ENCODE results near the gene TMEM170A.
"Not testable (repeated sequence)": the region's sequence is repeated elsewhere in the genome, so short reads cannot be mapped to it uniquely, and the experiment has no call there.

Gene TMEM170A

DNA sequence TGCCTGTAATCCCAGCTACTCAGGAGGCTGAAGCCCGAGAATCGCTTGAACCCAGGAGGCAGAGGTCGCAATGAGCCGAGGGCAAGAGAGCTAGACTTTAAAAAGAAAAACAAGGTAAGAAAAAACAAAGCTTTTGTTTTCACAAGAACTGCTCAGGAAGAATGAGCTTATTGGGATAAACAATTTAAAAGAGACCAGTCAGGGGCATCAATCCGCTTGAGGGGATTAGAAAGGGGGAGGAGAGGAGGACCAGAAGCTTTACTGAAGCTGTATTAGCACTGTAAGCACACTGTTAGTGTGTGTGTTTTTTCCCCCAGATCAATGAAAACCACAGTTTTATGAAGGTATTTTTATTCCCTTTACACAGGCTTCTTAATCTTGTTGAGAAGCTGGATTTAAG, 8.8 kb downstream of the TMEM170A start:
- DNase-seq (ENCODE audit: low read depth, low spot score) = no peak

DNA sequence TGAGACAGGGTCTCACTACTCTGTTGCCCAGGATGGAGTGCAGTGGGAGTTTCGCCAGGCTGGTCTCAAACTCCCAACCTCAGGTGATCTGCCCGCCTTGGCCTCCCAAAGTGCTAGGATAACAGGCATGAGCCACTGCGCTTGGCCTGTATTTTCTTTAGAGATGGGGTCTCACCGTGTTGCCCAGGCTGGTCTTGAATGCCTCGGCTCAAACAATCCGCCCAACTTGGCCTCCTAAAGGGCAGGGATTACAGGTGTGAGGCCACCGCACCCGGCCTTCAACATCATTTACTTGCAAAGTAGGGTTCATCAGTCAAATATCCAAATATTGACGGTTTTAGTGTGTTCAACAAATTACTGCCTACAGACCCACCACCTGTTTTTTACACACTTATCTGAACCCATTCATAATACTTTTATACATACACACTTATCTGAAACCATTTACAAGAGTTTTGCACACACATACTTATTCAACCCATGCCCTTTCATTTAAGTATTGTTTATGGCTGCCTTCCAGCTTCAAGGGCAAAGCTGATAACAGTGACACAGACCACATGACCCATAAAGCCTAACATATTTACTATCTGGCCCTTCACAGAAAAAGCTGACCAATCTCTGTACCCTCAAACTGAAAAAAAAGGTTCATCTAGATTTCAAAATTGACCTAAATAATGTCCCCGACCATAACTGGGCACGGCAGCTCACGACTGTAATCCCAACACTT, 11.9 kb downstream of the TMEM170A start:
- DNase-seq (ENCODE audit: low read depth, low spot score) = no peak

- no peak for DNase-seq (ENCODE audit: low read depth, low spot score)
These were observed 18.1 kb downstream of the TMEM170A start for GRCh38 chr16:75446416-75446815.

- DNase-seq (ENCODE audit: low read depth, low spot score) = no peak
These were observed 19.2 kb downstream of the TMEM170A start for GRCh38 chr16:75445298-75445697.

GRCh38 chr16:75443298-75443697, 21.2 kb downstream of the TMEM170A start:
- no peak for DNase-seq (ENCODE audit: low read depth, low spot score)

DNA sequence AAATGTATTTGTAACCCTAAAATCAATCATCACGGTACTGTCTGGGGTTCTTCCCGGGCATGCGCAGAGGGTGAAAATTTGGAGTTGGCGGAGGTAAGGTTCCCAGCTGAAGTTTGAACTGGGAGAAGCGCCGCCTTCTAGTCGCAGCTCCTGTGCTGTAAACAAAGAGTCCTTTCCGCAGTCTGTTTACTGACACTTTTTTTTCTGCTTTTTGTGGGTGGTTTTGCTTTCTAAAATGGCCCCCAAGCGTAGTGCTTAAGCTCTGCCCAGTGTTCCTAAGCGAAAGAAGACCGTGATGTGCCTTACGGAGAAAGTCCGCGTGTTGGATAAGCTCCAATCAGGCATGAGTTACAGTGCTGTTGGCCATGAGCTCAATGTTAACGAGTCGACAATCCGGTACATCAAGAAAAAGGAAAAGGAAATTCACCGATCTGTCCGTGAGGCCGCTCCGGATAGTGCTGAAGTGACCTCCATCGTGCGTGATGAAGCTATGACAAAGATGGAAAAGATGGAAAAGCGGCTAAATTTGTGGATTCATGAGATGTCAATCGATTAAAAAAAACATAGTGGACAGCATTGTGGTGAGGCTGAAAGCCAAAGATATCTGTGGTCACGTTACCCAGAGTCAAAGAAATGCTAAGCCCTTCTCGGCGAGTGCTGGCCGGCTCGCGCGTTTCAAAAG, 30.6 kb downstream of the TMEM170A start:
- no peak for DNase-seq (ENCODE audit: low read depth, low spot score)

DNA sequence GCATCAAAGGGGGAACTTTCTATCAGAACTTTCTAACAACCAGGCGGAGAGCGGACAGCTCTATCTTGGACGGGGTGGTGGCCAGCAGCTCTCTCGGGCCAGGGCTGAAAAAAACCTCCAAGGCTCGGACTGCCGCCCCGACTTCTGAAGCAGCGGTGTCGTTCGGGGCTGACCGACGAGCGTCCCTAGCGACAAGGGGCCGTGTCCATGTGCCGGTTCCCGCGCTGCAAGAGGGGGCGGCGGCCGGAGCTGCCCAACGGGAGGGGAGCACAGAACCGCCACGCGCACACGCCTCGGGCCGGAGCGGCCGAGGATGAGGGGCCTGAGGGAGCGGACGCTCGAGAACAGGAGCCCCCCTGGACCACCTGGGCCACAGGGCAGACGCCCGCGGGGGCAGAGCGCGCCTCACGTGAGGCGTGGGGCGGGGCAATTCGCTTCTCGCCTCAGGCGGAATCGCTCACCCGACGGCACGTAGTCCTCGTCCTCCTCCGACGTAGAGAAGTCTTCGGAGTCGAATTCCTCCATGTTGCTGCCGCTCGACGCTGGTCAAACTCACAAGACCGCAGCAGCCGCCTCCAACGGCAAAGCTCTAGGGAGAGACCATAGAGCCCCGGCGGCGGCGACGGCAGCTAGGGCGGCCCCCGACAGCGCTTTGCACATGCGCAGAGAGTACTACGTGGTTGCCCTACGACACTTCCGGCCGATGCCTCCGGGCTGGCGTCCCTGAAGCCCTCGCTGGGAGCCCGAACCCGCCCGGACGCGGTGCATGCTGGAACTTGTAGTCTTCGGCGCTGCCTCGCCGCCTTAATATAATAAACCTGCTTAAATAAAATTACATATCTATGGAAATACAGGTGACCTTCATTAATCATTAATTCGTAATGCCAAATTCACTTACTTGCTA, 31.4 kb downstream of the TMEM170A start, which contains the start of gene CFDP1:
Gene CFDP1, minus strand, starts transcription at position 676 of the 904 bp plus-strand sequence. Its CDS starts 151 bp downstream, at position 525.
- peak; percentile 88 for DNase-seq (ENCODE audit: low read depth, low spot score)

GRCh38 chr16:75429621-75430403, 34.7 kb downstream of the TMEM170A start:
- no peak for DNase-seq (ENCODE audit: low read depth, low spot score)

DNA sequence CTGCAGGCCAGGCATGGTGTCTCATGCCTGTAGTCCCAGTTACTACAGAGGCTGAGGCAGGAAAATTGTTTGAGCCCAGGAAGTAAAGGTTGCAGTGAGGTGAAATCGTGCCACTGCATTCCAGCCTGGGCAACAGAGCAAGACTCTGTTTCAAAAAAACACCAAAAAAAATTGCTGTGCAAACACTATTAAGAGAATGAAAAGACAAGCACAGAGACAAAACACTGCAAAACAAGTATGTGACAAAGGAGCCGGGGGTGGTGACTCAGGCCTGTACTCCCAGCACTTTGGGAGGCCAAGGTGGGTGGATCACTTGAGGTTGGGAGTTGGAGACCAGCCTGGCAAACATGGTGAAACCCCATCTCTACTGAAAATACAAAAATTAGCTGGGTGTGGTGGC, 38.0 kb downstream of the TMEM170A start:
- DNase-seq (ENCODE audit: low read depth, low spot score) = not testable (repeated sequence)

GRCh38 chr16:75424105-75424762, 40.3 kb downstream of the TMEM170A start:
- DNase-seq (ENCODE audit: low read depth, low spot score) = not testable (repeated sequence)

GRCh38 chr16:75423723-75424104, 40.8 kb downstream of the TMEM170A start:
- no peak for DNase-seq (ENCODE audit: low read depth, low spot score)

DNA sequence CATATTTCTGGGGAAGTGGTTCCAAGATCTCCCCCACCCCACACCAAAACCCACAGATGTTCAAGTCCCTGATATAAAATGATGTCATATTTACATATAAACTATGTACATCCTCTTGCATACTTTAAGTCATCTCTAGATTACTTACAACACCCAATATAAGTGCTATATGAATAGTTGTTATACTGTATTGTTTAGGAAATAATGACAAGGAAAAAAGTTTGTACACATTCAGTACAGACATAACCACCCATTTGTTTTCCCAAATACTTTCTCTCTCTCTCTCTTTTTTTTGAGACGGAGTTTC, 42.7 kb downstream of the TMEM170A start:
- no peak for DNase-seq (ENCODE audit: low read depth, low spot score)

DNA sequence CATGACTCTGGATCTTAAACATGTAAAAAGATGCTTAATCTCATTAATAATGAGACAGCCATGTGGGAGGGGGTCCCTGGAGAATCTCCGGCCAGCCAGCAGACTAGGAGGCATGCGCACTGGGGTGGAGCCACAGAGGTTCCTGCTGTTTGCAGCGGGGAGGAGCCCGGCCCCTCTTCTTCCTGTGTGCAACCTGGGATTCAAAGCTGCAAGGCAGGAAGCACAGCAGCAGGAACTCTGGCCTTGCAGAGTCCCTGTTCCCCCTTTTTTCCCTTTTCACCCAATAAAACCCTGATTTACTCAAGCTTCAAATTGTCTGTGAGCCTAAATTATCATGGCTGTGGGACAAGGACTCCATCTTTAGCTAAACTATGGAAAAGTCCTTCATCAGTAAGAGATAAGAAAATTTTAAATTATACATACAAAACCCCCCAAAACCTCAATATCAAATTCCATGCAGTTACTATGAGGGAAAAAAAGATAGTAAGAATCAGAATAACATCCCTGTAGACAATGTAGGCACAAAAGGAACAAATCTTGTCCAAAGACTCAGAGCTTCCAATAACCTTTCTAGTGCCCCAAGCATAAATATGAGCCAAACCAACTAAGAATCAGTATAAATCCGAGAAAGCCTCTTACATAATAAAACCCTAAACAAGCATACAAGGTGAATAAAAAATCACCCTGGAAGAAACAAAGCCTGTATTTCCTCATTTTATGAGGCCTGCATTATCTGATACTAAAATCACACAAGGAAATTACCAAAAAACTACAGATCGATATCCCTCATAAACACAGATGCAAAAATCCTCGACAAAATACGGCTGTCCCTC, 43.3 kb downstream of the TMEM170A start:
- DNase-seq (ENCODE audit: low read depth, low spot score) = no peak

DNA sequence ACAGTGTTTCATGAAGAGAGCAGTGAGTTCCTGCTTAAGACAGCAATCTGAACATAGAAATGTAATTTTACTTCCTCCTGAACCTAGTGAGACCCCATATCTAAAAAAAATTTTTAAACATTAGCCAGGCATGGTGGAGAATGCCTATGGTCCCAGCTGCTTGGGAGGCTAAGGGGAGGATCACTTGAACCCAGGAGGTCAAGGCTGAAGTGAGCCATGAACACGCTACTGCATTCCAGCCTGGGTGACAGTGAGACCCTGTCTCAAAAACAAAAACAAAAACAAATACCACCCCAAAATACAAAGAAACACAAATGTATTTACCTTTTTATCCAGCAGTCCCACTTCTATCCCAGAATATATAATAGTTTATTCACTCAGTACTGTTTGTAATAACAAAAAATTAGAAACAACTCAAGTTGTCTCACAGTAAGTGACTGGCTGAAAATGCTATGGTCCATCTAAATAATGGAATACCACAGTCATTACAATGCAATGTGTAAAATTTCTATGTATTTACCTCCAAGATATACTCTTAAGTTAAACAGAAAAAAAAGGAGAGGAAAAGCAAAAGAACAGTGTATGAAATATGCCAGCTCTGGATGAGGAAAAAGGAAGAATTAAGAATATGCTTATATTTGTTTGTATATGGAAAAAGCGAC, 47.5 kb downstream of the TMEM170A start:
- no peak for DNase-seq (ENCODE audit: low read depth, low spot score)

DNA sequence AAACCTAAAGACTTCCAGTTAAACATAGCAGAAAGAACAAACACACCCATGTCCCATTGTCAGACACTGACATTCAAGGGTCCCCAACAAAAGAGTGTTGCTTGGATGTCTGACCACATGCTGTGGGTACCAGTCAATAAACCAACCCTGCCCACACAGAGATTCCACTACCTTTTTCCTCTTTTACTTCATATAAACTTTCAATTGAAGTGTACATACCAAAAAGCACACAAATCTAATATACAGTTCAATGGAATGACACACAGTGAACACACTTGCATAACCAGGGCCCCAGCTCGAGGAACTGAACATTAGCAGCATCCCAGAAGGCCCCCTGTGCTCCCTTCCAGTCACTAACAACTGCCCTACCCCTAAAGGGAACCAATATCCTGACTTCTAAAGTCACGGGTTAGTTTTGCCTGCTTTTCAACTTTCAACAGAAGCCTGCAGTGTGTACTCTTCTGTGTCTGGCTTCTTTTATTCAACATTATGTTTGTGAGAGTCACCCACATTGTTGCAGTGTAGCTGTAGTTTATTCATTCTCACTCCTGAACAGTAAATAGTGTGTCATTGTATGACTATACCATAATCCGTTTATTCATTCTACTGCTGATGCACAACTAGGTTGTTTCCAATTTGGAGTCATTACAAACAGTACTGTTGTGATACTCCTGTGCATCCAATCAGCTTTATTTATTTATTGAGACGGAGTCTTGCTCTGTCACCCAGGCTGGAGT, 49.2 kb downstream of the TMEM170A start:
- DNase-seq (ENCODE audit: low read depth, low spot score) = no peak

DNA sequence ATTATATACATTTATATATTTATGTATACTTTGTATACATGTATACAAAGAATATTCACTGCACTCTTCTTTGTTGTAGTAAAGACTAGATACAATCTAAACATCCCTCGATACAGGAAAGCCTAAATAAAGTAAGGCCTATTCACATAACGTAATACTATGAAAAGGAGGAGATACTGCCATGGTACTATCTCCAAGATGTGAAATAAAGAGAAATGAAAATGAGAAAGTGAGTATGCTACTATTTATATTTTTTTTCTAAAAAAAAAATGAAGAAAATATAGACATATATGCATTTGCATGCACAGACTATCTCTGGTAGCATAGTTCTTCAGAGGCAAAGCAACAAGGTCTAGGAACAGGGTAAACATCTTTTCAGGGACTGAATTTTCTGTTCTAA, 50.5 kb downstream of the TMEM170A start:
- DNase-seq (ENCODE audit: low read depth, low spot score) = no peak

DNA sequence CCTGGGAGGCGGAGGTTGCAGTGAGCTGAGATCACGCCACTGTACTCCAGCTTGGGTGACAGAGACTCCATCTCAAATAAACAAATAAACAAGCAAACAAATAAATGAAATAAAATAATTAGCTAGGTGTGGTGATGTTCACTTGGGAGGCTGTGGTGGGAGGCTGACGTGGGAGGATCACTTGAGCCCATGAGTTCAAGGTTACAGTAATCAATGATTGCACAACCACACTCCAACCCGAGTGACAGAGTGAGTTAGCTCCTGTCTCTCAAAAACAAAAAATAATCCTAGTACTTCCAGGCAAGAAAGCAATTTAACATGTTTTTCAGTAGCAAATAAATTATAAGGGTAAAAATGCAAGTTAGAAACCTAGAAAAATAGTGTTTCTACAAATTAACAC, 57.5 kb downstream of the TMEM170A start:
- no peak for DNase-seq (ENCODE audit: low read depth, low spot score)

DNA sequence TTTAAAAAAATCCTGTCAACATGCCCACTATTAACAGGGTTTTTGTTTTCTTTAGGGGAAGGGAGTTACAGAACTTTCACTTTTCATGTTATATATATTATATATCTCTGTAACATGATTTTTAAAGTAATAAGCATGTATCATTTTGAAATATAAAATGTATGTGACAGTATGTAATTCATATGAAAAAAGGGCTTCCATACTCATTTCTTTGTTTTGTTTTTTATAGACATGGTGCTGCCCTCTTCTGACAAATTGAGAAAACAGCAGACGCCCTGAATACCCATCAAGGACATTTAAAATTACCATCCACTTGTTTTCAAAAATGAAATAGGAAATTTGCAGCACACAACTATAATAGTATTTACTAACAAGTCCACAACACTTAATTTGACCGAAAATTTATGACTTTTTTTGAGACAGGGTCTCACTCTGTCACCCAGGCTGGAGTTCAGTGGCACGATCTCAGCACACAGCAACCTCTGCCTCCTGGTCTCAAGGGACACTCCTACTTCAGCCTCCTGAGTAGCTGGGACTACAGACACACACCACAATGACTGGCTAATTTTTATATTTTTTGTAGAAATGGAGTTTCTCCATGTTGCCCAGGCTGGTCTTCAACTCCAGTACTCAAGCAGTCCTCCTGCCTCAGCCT, 61.5 kb downstream of the TMEM170A start:
- no peak for DNase-seq (ENCODE audit: low read depth, low spot score)

Measured in activated naive CD8-positive, alpha-beta T cell treated with anti-CD3 and anti-CD28 coated beads, Interleukin-2, amount 50 U/mL, for 16 hours (primary cell).